Astrocyte of the cerebellum (primary cell): ENCODE measurements around the gene FLT1.

Experiments used
- DNase-seq: peaks from one replicate; pipeline ENCODE4 v3.0.0-alpha.2; 2011; ENCODE audit warnings: low read depth
- H3K4me3 ChIP-seq: 2 replicates; pipeline ENCODE4 v1.5.1; 2011; ENCODE audit warnings: mild to moderate bottlenecking, low read depth, low read length, moderate library complexity
- in situ Hi-C: cut with HindIII; loops from 2 replicates; pipeline ENCODE4 v1.10.0; 2017; ENCODE audit warnings: low sequenced_read_pairs
- TF ChIP-seq, protein P1 (sequence below): IDR thresholded peaks from 2 replicates; pipeline ENCODE4 v1.5.1; 2012; ENCODE audit warnings: low read length, low read depth, moderate library complexity, mild to moderate bottlenecking; ENCODE audit errors: missing control alignments

FLT1 gene

DNA sequence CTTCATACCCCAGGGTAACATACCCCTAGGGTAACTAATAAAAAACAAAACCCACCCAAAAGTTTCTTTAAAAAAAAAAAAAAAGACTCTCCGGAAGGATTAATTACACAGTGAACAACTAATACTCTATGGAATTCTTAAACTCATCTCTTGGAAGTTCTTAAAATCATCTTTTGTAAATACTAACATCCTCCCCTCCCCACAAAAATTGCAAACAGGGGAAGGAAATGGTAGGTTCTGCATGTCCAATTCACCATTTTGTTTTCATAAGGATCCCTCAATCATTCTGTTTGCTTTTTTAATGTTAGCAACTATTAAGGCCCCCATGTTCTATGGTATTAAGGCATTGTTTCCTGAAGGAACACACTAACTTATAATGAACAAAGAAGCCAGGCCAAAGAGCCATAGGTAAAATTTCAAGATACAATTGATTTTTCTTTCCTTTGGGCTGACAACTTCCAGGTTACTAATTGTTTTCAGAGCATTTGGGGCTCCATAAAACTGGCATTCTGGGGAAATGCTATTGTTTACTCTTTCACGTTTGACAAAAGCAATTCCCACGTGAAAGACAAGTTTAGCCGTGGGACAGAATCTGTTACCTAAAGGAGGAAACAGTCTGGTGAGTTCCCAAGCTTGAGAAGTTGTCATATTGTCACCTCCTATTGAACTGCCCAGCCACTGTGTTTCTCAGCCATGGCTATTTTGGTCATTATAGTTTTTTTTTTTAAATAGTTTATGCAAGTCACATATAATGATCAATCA is 107.0 kb downstream of the FLT1 start:
- TF ChIP-seq, protein P1, sequence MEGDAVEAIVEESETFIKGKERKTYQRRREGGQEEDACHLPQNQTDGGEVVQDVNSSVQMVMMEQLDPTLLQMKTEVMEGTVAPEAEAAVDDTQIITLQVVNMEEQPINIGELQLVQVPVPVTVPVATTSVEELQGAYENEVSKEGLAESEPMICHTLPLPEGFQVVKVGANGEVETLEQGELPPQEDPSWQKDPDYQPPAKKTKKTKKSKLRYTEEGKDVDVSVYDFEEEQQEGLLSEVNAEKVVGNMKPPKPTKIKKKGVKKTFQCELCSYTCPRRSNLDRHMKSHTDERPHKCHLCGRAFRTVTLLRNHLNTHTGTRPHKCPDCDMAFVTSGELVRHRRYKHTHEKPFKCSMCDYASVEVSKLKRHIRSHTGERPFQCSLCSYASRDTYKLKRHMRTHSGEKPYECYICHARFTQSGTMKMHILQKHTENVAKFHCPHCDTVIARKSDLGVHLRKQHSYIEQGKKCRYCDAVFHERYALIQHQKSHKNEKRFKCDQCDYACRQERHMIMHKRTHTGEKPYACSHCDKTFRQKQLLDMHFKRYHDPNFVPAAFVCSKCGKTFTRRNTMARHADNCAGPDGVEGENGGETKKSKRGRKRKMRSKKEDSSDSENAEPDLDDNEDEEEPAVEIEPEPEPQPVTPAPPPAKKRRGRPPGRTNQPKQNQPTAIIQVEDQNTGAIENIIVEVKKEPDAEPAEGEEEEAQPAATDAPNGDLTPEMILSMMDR = no peak
- no peak for DNase-seq
- in situ Hi-C loops = no loop called here
- no peak overlapping the region for H3K4me3 ChIP-seq

- TF ChIP-seq, protein P1 = no peak
- in situ Hi-C loops = no loop called here
- no peak for DNase-seq
- H3K4me3 ChIP-seq = no peak overlapping the region
Observed at GRCh38 chr13:28385362-28385761, 109.6 kb downstream of the FLT1 start.

GRCh38 chr13:28384789-28385188 is 110.1 kb downstream of the FLT1 start:
- no peak for DNase-seq
- TF ChIP-seq, protein P1 = no peak
- in situ Hi-C loops = no loop called here
- H3K4me3 ChIP-seq = no peak overlapping the region

DNA sequence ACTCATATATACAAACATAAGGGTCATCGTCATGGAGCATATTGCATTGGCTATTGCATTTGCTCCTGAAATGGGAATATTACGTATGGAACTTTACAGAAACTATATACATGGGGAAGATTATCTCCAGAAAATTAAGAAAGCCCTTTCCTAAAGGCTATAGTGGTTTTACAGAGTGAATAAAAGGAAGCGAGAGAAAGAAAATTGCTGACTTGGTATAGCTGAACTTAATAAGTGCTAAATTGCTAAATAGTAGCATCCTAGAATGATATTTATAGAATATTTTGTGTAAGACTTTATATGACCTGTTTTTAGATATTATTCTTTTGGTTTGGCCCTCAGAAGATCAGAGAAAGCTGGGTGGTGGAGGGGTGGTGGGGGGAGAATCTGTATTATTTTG is 114.6 kb downstream of the FLT1 start:
- no peak overlapping the region for H3K4me3 ChIP-seq
- no peak for DNase-seq
- TF ChIP-seq, protein P1 = no peak
- in situ Hi-C loops = no loop called here

DNA sequence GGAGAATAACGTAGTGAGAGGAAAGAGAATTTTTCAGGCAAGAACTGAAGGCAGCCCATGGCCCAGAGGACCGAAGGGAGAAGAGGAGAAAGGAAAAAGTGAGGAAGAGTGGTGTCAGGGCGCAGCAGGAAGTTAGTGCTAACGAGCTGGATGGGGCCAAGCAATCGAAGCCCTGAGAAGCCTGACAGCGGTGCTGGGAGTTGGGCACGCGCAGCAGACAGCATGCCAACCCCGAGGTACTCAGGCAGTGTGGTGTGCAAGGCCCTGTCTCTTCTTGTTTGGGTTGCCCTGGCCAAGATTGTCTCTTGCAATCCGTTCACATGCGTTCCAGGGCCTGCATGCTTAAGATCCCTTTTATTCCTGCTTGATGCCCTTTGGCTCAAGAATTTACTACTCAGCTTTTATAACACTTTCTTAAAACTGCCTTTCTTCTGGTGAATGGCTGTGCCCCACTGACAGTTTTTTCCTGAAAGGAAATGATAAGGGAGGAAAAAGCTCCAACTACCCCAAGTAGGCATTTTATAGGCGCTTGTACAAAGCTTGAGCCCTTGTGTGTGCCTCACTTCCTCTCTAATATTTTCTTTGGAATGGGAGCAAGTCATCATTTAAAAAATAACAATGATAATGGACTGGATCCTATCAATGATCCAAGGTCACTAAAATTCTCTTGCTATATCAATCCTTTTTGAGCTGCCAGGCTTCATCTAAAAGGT is 115.4 kb downstream of the FLT1 start:
- no peak for DNase-seq
- TF ChIP-seq, protein P1 = no peak
- no peak overlapping the region for H3K4me3 ChIP-seq
- in situ Hi-C loops = no loop called here

GRCh38 chr13:28376604-28377003 is 118.3 kb downstream of the FLT1 start:
- in situ Hi-C loops = no loop called here
- no peak for DNase-seq
- TF ChIP-seq, protein P1 = no peak
- no peak overlapping the region for H3K4me3 ChIP-seq
